Measurements from ENCODE around the gene ZNF791.
A peak's percentile ranks its signal among the peaks of the same experiment; 100 is the strongest.

- TF ChIP-seq POLR2AphosphoS5 (IDR thresholded peaks at IDR 0.05; ENCODE audit: low read depth), result no peak
- TF ChIP-seq CTCF (IDR thresholded peaks at IDR 0.05; ENCODE audit: insufficient read depth, low read length), result peak; percentile 98
- no peak for TF ChIP-seq GABPA (IDR thresholded peaks at IDR 0.05; ENCODE audit: low read depth)
- no peak for TF ChIP-seq REST (IDR thresholded peaks at IDR 0.05; ENCODE audit: insufficient replicate concordance, low read depth)
Observed at GRCh38 chr19:12564016-12564664, 46.6 kb upstream of the ZNF791 start.

Measured in HL-60 (cell line).